HEK293 (cell line): ENCODE data around the gene PGS1.

Experiments used
- CTCF ChIA-PET: fragments of 350-600 bp; formaldehyde crosslinking; extraction: SDS; loops from one replicate; lab custom pipeline; 2021; ENCODE audit warnings: antibody characterized with exemption; lab: Yijun Ruan, JAX
- POLR2A ChIA-PET: fragments of 300-600 bp; formaldehyde crosslinking; extraction: SDS; loops from one replicate; lab custom pipeline; 2020; ENCODE audit warnings: antibody characterized with exemption, inconsistent platforms; lab: Yijun Ruan, JAX
- H3K27ac ChIP-seq: fragments of 200-500 bp; sonication (Bioruptor generic); 2 replicates; pipeline ENCODE4 v1.5.1; 2014; ENCODE audit warnings: low read depth, low read length, control low read depth, inconsistent platforms; ENCODE audit errors: extremely low read depth
- H3K36me3 ChIP-seq, 2 experiments: fragments of 200-500 bp in 1 of 2; sonication (Bioruptor generic) in 1 of 2; 1 replicate in 1 of 2; 2 replicates in 1 of 2; pipeline ENCODE4 v1.5.1; 2014 to 2017; ENCODE audit warnings: inconsistent platforms in 2 of 2, low read length in 2 of 2; ENCODE audit not compliant: control insufficient read depth in 2 of 2, insufficient read depth in 1 of 2
- H3K4me1 ChIP-seq: fragments of 200-500 bp; sonication (Bioruptor generic); 2 replicates; pipeline ENCODE4 v1.5.1; 2014; ENCODE audit warnings: mild to moderate bottlenecking, low read length, inconsistent platforms; ENCODE audit not compliant: control insufficient read depth, insufficient read depth
- H3K4me3 ChIP-seq: 2 replicates; pipeline ENCODE4 v1.5.1; 2011; ENCODE audit warnings: low read depth, mild to moderate bottlenecking, control low read depth, low read length, moderate library complexity
- H3K9me3 ChIP-seq: fragments of 200-500 bp; sonication (Bioruptor generic); 2 replicates; pipeline ENCODE4 v1.5.1; 2014; ENCODE audit warnings: low read depth, low read length, inconsistent platforms; ENCODE audit not compliant: control insufficient read depth, insufficient read depth
- GFI1B ChIP-seq: fragments of 450-650 bp; formaldehyde crosslinking; IDR thresholded peaks from 2 replicates; pipeline ENCODE4 v1.5.1; 2016; ENCODE audit warnings: missing biosample characterization, missing genetic modification characterization
- GLI4 ChIP-seq: fragments of 450-650 bp; formaldehyde crosslinking; IDR thresholded peaks from 2 replicates; pipeline ENCODE4 v1.5.1; 2016; ENCODE audit warnings: missing biosample characterization, missing genetic modification characterization
- GLIS1 ChIP-seq: fragments of 450-650 bp; formaldehyde crosslinking; IDR thresholded peaks from 2 replicates; pipeline ENCODE4 v1.5.1; 2016; ENCODE audit warnings: missing biosample characterization, missing genetic modification characterization
- TRIM28 ChIP-seq: IDR thresholded peaks from 2 replicates; pipeline ENCODE4 v1.6.1; 2011; ENCODE audit warnings: low read length, control low read depth, borderline replicate concordance
- ZNF10 ChIP-seq: fragments of 450-650 bp; formaldehyde crosslinking; IDR thresholded peaks from 2 replicates; pipeline ENCODE4 v1.5.1; 2017; ENCODE audit warnings: missing biosample characterization, missing genetic modification characterization
- ZNF140 ChIP-seq: fragments of 450-650 bp; formaldehyde crosslinking; IDR thresholded peaks from 2 replicates; pipeline ENCODE4 v1.5.1; 2016; ENCODE audit warnings: missing biosample characterization, missing genetic modification characterization
- ZNF174 ChIP-seq: fragments of 450-650 bp; formaldehyde crosslinking; IDR thresholded peaks from 2 replicates; pipeline ENCODE4 v1.5.0; 2017; ENCODE audit warnings: missing biosample characterization, mild to moderate bottlenecking, missing genetic modification characterization
- ZNF221 ChIP-seq: fragments of 450-650 bp; formaldehyde crosslinking; IDR thresholded peaks from 2 replicates; pipeline ENCODE4 v1.5.1; 2017; ENCODE audit warnings: missing biosample characterization, missing genetic modification characterization, borderline replicate concordance
- ZNF223 ChIP-seq: fragments of 450-650 bp; formaldehyde crosslinking; IDR thresholded peaks from 2 replicates; pipeline ENCODE4 v1.5.1; 2016; ENCODE audit warnings: missing biosample characterization, missing genetic modification characterization
- ZNF274 ChIP-seq, 2 experiments: fragments of 200-500 bp in 1 of 2; fragments of 450-650 bp in 1 of 2; sonication (Bioruptor generic) in 1 of 2; formaldehyde crosslinking in 1 of 2; IDR thresholded peaks; 2 replicates each; pipeline versions ENCODE4 v1.5.1 to v1.6.1; 2014 to 2016; ENCODE audit warnings: borderline replicate concordance in 1 of 2, inconsistent platforms in 1 of 2, low read length in 1 of 2, missing biosample characterization in 1 of 2, missing genetic modification characterization in 1 of 2
- ZNF341 ChIP-seq: fragments of 450-650 bp; formaldehyde crosslinking; IDR thresholded peaks from 2 replicates; pipeline ENCODE4; 2016; ENCODE audit warnings: low read depth, missing biosample characterization, missing genetic modification characterization
- ZNF548 ChIP-seq: fragments of 450-650 bp; formaldehyde crosslinking; IDR thresholded peaks from 2 replicates; pipeline ENCODE4 v1.5.1; 2016; ENCODE audit warnings: missing biosample characterization, missing genetic modification characterization
- ZNF558 ChIP-seq: fragments of 450-650 bp; formaldehyde crosslinking; IDR thresholded peaks from 2 replicates; pipeline ENCODE4 v1.5.1; 2016; ENCODE audit warnings: missing biosample characterization, missing genetic modification characterization
- ZNF561 ChIP-seq: fragments of 450-650 bp; IDR thresholded peaks from 2 replicates; pipeline ENCODE4 v1.5.1; 2018; ENCODE audit warnings: missing biosample characterization, missing genetic modification characterization, borderline replicate concordance
- ZNF701 ChIP-seq: fragments of 450-650 bp; formaldehyde crosslinking; IDR thresholded peaks from 2 replicates; pipeline ENCODE4 v1.5.1; 2016; ENCODE audit warnings: missing biosample characterization, missing genetic modification characterization
- ZNF843 ChIP-seq: fragments of 450-650 bp; formaldehyde crosslinking; IDR thresholded peaks from 2 replicates; pipeline ENCODE4 v1.5.1; 2016; ENCODE audit warnings: missing biosample characterization, missing genetic modification characterization
- TF ChIP-seq, protein P1 (sequence below): fragments of 450-650 bp; formaldehyde crosslinking; conservative IDR thresholded peaks from 2 replicates; pipeline ENCODE4 v1.5.1; 2016; ENCODE audit warnings: low read depth, missing biosample characterization, missing genetic modification characterization
- TF ChIP-seq, protein P2 (sequence below): fragments of 450-650 bp; formaldehyde crosslinking; IDR thresholded peaks from 2 replicates; pipeline ENCODE4 v1.5.1; 2016; ENCODE audit warnings: missing biosample characterization, missing genetic modification characterization, borderline replicate concordance
- TF ChIP-seq, protein P3 (sequence below): fragments of 450-650 bp; formaldehyde crosslinking; IDR thresholded peaks from 2 replicates; pipeline ENCODE4 v1.5.1; 2017; ENCODE audit warnings: missing biosample characterization, missing genetic modification characterization
- TF ChIP-seq, protein P4 (sequence below): fragments of 450-650 bp; formaldehyde crosslinking; IDR thresholded peaks from 2 replicates; pipeline ENCODE4 v1.5.1; 2016; ENCODE audit warnings: missing biosample characterization, missing genetic modification characterization

Gene PGS1

DNA sequence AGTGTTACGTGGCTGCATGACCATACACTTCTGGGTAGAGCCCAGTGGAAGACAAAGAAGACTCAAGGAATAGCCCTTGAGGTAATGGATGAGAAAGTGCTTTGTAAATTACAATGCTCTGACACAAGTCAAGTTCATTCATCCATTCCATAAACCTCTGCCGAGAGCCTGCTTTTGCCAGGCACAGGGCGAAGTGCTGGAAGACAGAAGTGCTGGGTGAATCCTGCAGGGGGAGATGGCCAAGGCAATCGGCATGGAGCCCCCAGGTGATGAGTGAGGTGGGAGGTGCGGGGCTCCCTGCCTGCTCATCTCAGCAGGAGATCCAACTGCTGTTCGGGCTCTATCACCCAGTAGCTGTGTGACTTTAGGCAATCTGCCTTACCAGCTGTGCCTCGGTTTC lies 15.8 kb upstream of the PGS1 start:
- H3K4me1 ChIP-seq: no peaks in the 10 kb centered on the region; the same call in 1 of the 2 replicates
- POLR2A ChIA-PET: interaction anchor here (0.7 kb wide), 2 partner anchors 47 to 55 kb away, joined by 3 to 4 read pairs; no protein-coding TSS in a partner anchor

DNA sequence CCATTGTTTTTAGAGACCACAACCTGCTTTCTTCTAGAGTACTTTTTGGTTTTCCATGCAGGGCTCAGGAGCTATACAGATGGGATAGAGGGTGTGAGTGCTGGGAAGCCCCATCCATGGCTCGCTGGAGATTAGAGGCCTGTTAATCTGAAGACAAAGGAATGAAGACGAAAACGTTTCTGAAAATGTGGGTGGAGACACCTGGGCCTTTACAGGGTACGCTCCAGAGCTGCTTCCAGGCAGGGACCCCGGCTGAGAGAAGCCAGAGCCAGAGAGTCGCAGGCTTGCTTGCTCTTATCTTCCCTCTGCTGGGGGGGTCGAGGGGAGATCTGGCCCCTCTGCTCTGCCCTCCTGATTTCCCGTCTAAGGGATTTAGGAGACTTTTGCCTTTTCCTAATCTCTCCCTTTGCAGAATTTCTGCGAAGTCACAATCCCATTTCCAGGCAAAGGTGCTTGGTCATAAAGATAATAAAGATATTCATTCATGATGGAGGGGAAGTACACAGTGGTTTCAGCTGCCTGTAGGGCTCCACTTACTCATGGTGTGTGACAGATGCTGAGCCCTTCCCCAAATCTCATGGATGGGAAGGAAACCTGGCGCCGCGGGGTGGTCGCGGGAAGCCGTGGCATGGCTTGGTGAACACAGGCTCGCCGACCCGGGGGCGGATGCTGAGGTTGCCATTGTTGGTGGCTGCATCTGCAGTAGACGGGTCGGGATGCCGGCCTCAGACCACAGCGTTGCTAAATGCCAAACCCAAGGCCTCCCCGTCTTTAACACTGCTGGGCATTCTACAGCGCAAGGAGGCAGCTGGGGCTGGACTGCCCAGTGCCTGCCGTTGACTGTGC lies 13.8 kb upstream of the PGS1 start:
- no peaks in the 10 kb centered on the region for H3K9me3 ChIP-seq
- no peak overlapping the region for H3K27ac ChIP-seq
- no peaks in the 10 kb centered on the region for H3K36me3 ChIP-seq
- no peaks in the 10 kb centered on the region for H3K4me1 ChIP-seq
- H3K4me3 ChIP-seq: no peak overlapping the region
- ChIA-PET CTCF (interaction anchor here (0.7 to 9.1 kb wide), 6 partner anchors 8 to 111 kb away, joined by 3 to 137 read pairs (median 6); no protein-coding TSS in a partner anchor), POLR2A (no interaction called here)
- TF ChIP-seq, protein P1, sequence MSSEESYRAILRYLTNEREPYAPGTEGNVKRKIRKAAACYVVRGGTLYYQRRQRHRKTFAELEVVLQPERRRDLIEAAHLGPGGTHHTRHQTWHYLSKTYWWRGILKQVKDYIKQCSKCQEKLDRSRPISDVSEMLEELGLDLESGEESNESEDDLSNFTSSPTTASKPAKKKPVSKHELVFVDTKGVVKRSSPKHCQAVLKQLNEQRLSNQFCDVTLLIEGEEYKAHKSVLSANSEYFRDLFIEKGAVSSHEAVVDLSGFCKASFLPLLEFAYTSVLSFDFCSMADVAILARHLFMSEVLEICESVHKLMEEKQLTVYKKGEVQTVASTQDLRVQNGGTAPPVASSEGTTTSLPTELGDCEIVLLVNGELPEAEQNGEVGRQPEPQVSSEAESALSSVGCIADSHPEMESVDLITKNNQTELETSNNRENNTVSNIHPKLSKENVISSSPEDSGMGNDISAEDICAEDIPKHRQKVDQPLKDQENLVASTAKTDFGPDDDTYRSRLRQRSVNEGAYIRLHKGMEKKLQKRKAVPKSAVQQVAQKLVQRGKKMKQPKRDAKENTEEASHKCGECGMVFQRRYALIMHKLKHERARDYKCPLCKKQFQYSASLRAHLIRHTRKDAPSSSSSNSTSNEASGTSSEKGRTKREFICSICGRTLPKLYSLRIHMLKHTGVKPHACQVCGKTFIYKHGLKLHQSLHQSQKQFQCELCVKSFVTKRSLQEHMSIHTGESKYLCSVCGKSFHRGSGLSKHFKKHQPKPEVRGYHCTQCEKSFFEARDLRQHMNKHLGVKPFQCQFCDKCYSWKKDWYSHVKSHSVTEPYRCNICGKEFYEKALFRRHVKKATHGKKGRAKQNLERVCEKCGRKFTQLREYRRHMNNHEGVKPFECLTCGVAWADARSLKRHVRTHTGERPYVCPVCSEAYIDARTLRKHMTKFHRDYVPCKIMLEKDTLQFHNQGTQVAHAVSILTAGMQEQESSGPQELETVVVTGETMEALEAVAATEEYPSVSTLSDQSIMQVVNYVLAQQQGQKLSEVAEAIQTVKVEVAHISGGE (tag by site-specific recombination): no peak
- no peak for TF ChIP-seq ZNF843 (tag by site-specific recombination)
- TF ChIP-seq ZNF10 (tag by site-specific recombination): no peak

More for the DNA sequence above, 15.8 kb upstream of the PGS1 start:
- Histone ChIP-seq H3K27ac (no peak overlapping the region), H3K4me3 (no peak overlapping the region), H3K36me3 (peaks cover 0 to 12% of the 10 kb centered on the region in 2 experiments; a peak in 1 of 3 replicates), H3K9me3 (no peaks in the 10 kb centered on the region)
- TF ChIP-seq ZNF274 (IDR thresholded peaks at IDR 0.05; ENCODE audit: low read length): no peak
- no peak for TF ChIP-seq ZNF274 (tag by site-specific recombination; IDR thresholded peaks at IDR 0.05; ENCODE audit: borderline replicate concordance)
- TF ChIP-seq ZNF341 (tag by site-specific recombination): peak; percentile 24; the same call in 1 of the 2 replicates
- no peak for TF ChIP-seq ZNF140 (tag by site-specific recombination)
- TF ChIP-seq TRIM28: no peak
- CTCF ChIA-PET: interaction anchor here (0.7 to 9.1 kb wide), 8 partner anchors 9 to 341 kb away, joined by 3 to 137 read pairs (median 5); no protein-coding TSS in a partner anchor

DNA sequence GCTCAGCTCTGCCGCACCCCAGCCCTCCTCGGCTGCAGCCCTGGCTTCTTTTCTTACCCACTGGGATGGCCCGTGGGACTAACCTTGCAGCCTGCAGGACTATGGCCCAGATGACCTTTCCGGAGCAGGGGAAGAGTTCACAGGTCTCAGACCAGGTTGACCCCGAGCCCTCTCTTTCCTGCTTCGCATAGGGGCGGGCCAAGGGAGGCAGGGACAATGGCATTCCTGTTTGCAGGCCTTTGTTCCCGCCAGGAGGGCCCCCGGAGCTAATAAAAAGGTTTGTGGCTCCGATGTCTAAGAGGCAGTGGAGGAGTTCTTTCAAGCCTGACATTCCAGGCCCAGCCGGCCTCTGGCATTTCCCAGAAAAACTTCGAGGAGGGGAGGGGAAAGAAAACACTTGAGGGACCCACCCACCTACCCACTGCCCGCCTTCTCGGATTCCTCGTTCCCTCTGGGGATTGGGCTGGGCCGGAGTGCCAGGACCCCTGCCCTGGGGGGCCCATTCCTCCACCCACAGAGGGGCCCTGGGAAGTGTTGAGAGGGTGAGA lies 12.8 kb upstream of the PGS1 start:
- H3K9me3 ChIP-seq: no peaks in the 10 kb centered on the region
- H3K36me3 ChIP-seq: no peaks in the 10 kb centered on the region
- ChIA-PET CTCF (interaction anchor here (0.6 to 5.6 kb wide), 4 partner anchors 7 to 56 kb away, joined by 3 to 53 read pairs (median 5); no protein-coding TSS in a partner anchor), POLR2A (no interaction called here)
- H3K27ac ChIP-seq: no peak overlapping the region
- no peaks in the 10 kb centered on the region for H3K4me1 ChIP-seq
- H3K4me3 ChIP-seq: no peak overlapping the region
- TF ChIP-seq, protein P2, sequence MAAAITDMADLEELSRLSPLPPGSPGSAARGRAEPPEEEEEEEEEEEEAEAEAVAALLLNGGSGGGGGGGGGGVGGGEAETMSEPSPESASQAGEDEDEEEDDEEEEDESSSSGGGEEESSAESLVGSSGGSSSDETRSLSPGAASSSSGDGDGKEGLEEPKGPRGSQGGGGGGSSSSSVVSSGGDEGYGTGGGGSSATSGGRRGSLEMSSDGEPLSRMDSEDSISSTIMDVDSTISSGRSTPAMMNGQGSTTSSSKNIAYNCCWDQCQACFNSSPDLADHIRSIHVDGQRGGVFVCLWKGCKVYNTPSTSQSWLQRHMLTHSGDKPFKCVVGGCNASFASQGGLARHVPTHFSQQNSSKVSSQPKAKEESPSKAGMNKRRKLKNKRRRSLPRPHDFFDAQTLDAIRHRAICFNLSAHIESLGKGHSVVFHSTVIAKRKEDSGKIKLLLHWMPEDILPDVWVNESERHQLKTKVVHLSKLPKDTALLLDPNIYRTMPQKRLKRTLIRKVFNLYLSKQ (tag by site-specific recombination): no peak
- TF ChIP-seq, protein P3, sequence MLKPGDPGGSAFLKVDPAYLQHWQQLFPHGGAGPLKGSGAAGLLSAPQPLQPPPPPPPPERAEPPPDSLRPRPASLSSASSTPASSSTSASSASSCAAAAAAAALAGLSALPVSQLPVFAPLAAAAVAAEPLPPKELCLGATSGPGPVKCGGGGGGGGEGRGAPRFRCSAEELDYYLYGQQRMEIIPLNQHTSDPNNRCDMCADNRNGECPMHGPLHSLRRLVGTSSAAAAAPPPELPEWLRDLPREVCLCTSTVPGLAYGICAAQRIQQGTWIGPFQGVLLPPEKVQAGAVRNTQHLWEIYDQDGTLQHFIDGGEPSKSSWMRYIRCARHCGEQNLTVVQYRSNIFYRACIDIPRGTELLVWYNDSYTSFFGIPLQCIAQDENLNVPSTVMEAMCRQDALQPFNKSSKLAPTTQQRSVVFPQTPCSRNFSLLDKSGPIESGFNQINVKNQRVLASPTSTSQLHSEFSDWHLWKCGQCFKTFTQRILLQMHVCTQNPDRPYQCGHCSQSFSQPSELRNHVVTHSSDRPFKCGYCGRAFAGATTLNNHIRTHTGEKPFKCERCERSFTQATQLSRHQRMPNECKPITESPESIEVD: no peak
- TF ChIP-seq ZNF558 (tag by site-specific recombination) (no peak), ZNF548 (tag by site-specific recombination) (no peak), GFI1B (tag by site-specific recombination) (no peak), ZNF701 (tag by site-specific recombination) (no peak), GLIS1 (peak; percentile 65), ZNF223 (tag by site-specific recombination) (no peak), GLI4 (tag by site-specific recombination) (no peak), ZNF561 (tag by site-specific recombination) (no peak), ZNF174 (tag by site-specific recombination) (no peak), ZNF221 (tag by site-specific recombination) (no peak)
- TF ChIP-seq, protein P4, sequence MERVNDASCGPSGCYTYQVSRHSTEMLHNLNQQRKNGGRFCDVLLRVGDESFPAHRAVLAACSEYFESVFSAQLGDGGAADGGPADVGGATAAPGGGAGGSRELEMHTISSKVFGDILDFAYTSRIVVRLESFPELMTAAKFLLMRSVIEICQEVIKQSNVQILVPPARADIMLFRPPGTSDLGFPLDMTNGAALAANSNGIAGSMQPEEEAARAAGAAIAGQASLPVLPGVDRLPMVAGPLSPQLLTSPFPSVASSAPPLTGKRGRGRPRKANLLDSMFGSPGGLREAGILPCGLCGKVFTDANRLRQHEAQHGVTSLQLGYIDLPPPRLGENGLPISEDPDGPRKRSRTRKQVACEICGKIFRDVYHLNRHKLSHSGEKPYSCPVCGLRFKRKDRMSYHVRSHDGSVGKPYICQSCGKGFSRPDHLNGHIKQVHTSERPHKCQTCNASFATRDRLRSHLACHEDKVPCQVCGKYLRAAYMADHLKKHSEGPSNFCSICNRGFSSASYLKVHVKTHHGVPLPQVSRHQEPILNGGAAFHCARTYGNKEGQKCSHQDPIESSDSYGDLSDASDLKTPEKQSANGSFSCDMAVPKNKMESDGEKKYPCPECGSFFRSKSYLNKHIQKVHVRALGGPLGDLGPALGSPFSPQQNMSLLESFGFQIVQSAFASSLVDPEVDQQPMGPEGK: no peak
